ENCODE results near the gene AFAP1. TPM values are rescaled to one million over a fixed set of nuclear protein-coding genes. Genes with fewer than 3 reads are reported as not detected.

Gene AFAP1
- total RNA-seq, 2 experiments from 2014 or later: 7.1 to 7.9 TPM

- CTCF ChIA-PET: no interaction called here
Observed at GRCh38 chr4:7714176-7714575, 225.5 kb downstream of the AFAP1 start.

GRCh38 chr4:7713757-7714156 lies 225.9 kb downstream of the AFAP1 start:
- no peak overlapping the region for H3K4me3 Mint-ChIP-seq
- H3K27me3 Mint-ChIP-seq: no peaks in the 10 kb centered on the region
- ChIA-PET POLR2A (no interaction called here), CTCF (interaction anchor here (1.2 kb wide), 1 partner anchor 11 kb away, joined by 4 read pairs; no protein-coding TSS in a partner anchor)
- H3K9me3 Mint-ChIP-seq: no peaks in the 10 kb centered on the region
- H3K36me3 Mint-ChIP-seq (ENCODE audit: low read depth): no peaks in the 10 kb centered on the region
- no peak overlapping the region for H3K27ac Mint-ChIP-seq
- DNase-seq: no peak
- no peaks in the 10 kb centered on the region for H3K4me1 Mint-ChIP-seq

More at GRCh38 chr4:7714176-7714575, 225.5 kb downstream of the AFAP1 start:
- H3K4me3 Mint-ChIP-seq: no peak overlapping the region
- H3K9me3 Mint-ChIP-seq: no peaks in the 10 kb centered on the region
- no peaks in the 10 kb centered on the region for H3K4me1 Mint-ChIP-seq
- DNase-seq: no peak
- no peak overlapping the region for H3K27ac Mint-ChIP-seq
- H3K36me3 Mint-ChIP-seq (ENCODE audit: low read depth): no peaks in the 10 kb centered on the region
- H3K27me3 Mint-ChIP-seq: no peaks in the 10 kb centered on the region
- POLR2A ChIA-PET: no interaction called here

GRCh38 chr4:7712021-7712671 lies 227.5 kb downstream of the AFAP1 start:
- Mint-ChIP-seq H3K4me1 (no peaks in the 10 kb centered on the region), H3K27ac (no peak overlapping the region), H3K4me3 (no peak overlapping the region), H3K9me3 (no peaks in the 10 kb centered on the region), H3K36me3 (ENCODE audit: low read depth) (no peaks in the 10 kb centered on the region), H3K27me3 (no peaks in the 10 kb centered on the region)
- no peak for DNase-seq
- ChIA-PET POLR2A (no interaction called here), CTCF (interaction anchor here (0.6 kb wide), 1 partner anchor 125 kb away, joined by 3 read pairs; no protein-coding TSS in a partner anchor)

GRCh38 chr4:7711307-7711963 lies 228.2 kb downstream of the AFAP1 start:
- Mint-ChIP-seq H3K27ac (no peak overlapping the region), H3K4me3 (no peak overlapping the region), H3K27me3 (no peaks in the 10 kb centered on the region), H3K9me3 (no peaks in the 10 kb centered on the region), H3K36me3 (ENCODE audit: low read depth) (no peaks in the 10 kb centered on the region), H3K4me1 (no peaks in the 10 kb centered on the region)
- DNase-seq: no peak
- ChIA-PET POLR2A (no interaction called here), CTCF (interaction anchor here (0.6 kb wide), 1 partner anchor 125 kb away, joined by 3 read pairs; no protein-coding TSS in a partner anchor)

DNA sequence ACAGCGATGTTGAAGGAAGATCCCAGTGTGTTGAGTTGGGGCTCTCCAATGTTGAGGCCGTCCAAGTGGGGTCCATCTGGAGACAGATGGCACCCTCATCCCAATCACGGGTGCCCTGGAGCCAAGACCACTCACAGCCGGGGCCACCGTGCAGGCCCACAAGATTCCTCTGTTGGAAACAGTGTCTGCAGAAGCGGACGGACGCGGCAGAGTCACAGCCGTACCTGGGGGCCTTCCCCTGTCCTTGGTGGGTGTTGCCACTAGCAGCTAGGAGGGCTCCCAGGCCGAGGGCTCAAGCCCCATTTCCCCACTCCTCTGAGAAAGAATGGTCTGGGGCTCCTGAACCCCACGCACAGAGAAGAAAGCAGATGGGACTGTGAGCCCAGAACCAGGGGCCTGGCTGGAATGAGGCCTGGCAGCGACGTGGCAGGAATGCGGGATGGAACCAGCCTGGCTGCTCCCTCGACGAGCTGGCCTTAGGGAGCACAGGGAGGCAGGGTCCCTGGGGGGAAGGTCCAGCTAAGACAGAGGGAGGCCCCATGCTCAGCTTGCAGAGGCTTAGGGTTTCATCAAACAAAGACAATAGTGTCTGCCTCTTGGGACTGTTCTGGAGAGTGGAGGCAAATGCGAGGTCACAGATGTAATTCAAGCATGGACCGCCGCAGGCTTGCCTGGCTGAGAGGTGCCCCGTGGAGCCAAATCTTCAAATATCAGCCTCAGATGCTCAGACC lies 228.9 kb downstream of the AFAP1 start:
- POLR2A ChIA-PET: no interaction called here

GRCh38 chr4:7710126-7710525 lies 229.5 kb downstream of the AFAP1 start:
- CTCF ChIA-PET: interaction anchor here (1.2 kb wide), 1 partner anchor 9 kb away, joined by 3 read pairs; no protein-coding TSS in a partner anchor
- POLR2A ChIA-PET: no interaction called here
- H3K4me1 Mint-ChIP-seq: no peaks in the 10 kb centered on the region

More for the DNA sequence above, 228.9 kb downstream of the AFAP1 start:
- Mint-ChIP-seq H3K27ac (no peak overlapping the region), H3K4me3 (no peak overlapping the region), H3K4me1 (no peaks in the 10 kb centered on the region), H3K36me3 (ENCODE audit: low read depth) (no peaks in the 10 kb centered on the region), H3K9me3 (no peaks in the 10 kb centered on the region), H3K27me3 (no peaks in the 10 kb centered on the region)
- DNase-seq: no peak
- CTCF ChIA-PET: no interaction called here

GRCh38 chr4:7709431-7709830 lies 230.2 kb downstream of the AFAP1 start:
- POLR2A ChIA-PET: no interaction called here
- H3K27me3 Mint-ChIP-seq: no peaks in the 10 kb centered on the region
- H3K4me3 Mint-ChIP-seq: no peak overlapping the region
- H3K36me3 Mint-ChIP-seq (ENCODE audit: low read depth): no peaks in the 10 kb centered on the region
- no peaks in the 10 kb centered on the region for H3K4me1 Mint-ChIP-seq
- H3K27ac Mint-ChIP-seq: no peak overlapping the region
- CTCF ChIA-PET: interaction anchor here (1.2 kb wide), 1 partner anchor 10 kb away, joined by 3 read pairs; no protein-coding TSS in a partner anchor
- no peaks in the 10 kb centered on the region for H3K9me3 Mint-ChIP-seq
- DNase-seq: no peak

More at GRCh38 chr4:7710126-7710525, 229.5 kb downstream of the AFAP1 start:
- H3K27me3 Mint-ChIP-seq: no peaks in the 10 kb centered on the region
- no peak for DNase-seq
- H3K9me3 Mint-ChIP-seq: no peaks in the 10 kb centered on the region
- no peak overlapping the region for H3K4me3 Mint-ChIP-seq
- no peaks in the 10 kb centered on the region for H3K36me3 Mint-ChIP-seq (ENCODE audit: low read depth)
- H3K27ac Mint-ChIP-seq: no peak overlapping the region

DNA sequence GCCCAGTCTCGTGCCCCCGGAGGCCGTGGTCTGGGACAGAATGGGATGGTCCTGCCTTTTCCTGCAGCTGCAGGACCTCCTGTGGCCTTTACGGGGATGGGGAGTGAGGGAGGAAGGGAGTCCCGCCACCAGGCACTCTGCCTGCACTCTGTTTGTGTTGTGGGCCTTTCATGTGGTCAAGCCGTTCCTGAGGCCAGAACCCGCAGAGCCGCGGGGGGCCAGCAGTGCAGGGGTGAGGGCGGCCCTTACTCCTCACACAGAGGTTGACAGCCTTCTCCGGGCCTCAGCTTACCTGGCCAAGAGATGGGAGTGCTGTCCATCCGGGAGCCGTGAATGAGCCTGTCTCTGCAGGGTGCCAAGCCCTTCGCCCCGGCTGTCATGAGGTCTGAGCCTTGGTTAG lies 230.7 kb downstream of the AFAP1 start:
- ChIA-PET CTCF (interaction anchor here (1.2 kb wide), 1 partner anchor 10 kb away, joined by 3 read pairs; no protein-coding TSS in a partner anchor), POLR2A (no interaction called here)
- no peak for DNase-seq
- no peaks in the 10 kb centered on the region for H3K36me3 Mint-ChIP-seq (ENCODE audit: low read depth)
- no peak overlapping the region for H3K4me3 Mint-ChIP-seq
- H3K27ac Mint-ChIP-seq: no peak overlapping the region
- no peaks in the 10 kb centered on the region for H3K4me1 Mint-ChIP-seq
- no peaks in the 10 kb centered on the region for H3K27me3 Mint-ChIP-seq
- H3K9me3 Mint-ChIP-seq: no peaks in the 10 kb centered on the region

Other genes starting within 250 kb of the AFAP1 start
- gene ABLIM2, start 219.0 kb upstream of the AFAP1 start, total RNA-seq: under 1 TPM; 0.30 to 0.79 TPM

Data from activated CD4-positive, alpha-beta T cell treated with anti-CD3 and anti-CD28 coated beads, Interleukin-2, amount 10 ng/mL, durations not matched to agents 7 days and 5 days (primary cell).